Right lobe of liver (tissue), 4 donors: ENCODE measurements around the gene MROH8.

Experiments used
- CTCF ChIP-seq, 4 donors: fragments of 200-600 bp in 3 of 4; fragments of 450-650 bp in 1 of 4; IDR thresholded peaks; one replicate each; pipeline versions ENCODE4 v1.5.1 to v1.8.0; 2016 to 2022; ENCODE audit warnings: antibody characterized with exemption in 4 of 4, mild to moderate bottlenecking in 2 of 4
- POLR2A ChIP-seq: fragments of 450-650 bp; IDR thresholded peaks from one replicate; pipeline ENCODE4 v1.6.1; 2017; ENCODE audit warnings: antibody characterized with exemption, mild to moderate bottlenecking
- donor health status: DM: no; HTN: no; CAD: no.
- donor health status: DM: no; HTN: no; CAD: no.
- donor health status: DM: no; HTN: yes; CAD: no.

GRCh38 chr20:37228082-37228481 is 48.7 kb upstream of the MROH8 start:
- TF ChIP-seq POLR2A = no peak
- TF ChIP-seq CTCF (IDR thresholded peaks at IDR 0.05) = no peak
